Memory B cell (primary cell): ENCODE data around the gene GRXCR2.
"Not testable (repeated sequence)": the region's sequence is repeated elsewhere in the genome, so short reads cannot be mapped to it uniquely, and the experiment has no call there.

Experiments used
- ATAC-seq: fragments of 150-1000 bp; cut with Tn5 transposase; 2 replicates; pipeline ENCODE4 v1.10.0; 2021; ENCODE audit warnings: low read depth, mild to moderate bottlenecking, moderate library complexity
- DNase-seq, 2 donors: peaks; one replicate each; pipeline ENCODE4 v3.0.0; 2022; ENCODE audit warnings: low spot score in 2 of 2
- H3K27ac Mint-ChIP-seq: one replicate; pipeline ENCODE4 v1.8.0; 2022; ENCODE audit warnings: mild to moderate bottlenecking, moderate library complexity, mixed read lengths
- H3K27me3 Mint-ChIP-seq: one replicate; pipeline ENCODE4 v1.8.0; 2022; ENCODE audit warnings: mixed read lengths
- H3K36me3 Mint-ChIP-seq: one replicate; pipeline ENCODE4 v1.8.0; 2022; ENCODE audit warnings: mild to moderate bottlenecking, mixed read lengths
- H3K4me1 Mint-ChIP-seq: one replicate; pipeline ENCODE4 v1.8.0; 2022; ENCODE audit warnings: mixed read lengths
- H3K4me3 Mint-ChIP-seq: one replicate; pipeline ENCODE4 v1.8.0; 2022; ENCODE audit warnings: mild to moderate bottlenecking, moderate library complexity, mixed read lengths
- H3K9me3 Mint-ChIP-seq: one replicate; pipeline ENCODE4 v1.8.0; 2022; ENCODE audit warnings: mixed read lengths

Gene GRXCR2

DNA sequence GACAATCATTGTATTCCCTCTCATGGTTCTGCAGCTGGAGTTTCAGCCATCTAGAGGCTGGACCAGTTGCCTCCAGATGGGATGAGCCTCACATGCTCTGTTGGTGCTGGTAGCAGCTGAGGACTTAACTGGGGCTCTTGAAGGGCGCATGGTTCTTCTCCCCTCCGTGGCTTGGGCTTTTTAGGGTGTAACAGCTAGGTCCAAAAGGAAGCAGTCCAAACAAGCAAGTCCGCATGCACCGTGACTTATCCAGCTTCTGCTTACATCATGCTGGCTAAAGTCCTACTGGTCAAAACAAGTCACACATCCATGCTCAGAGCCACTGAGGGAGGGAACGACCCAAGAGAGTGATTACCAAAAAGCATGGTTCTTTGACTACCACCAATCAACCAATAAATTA is 31.9 kb upstream of the GRXCR2 start:
- peaks cover 7% of the 10 kb centered on the region for H3K9me3 Mint-ChIP-seq
- DNase-seq (no peak), ATAC-seq (no peak)
- no peaks in the 10 kb centered on the region for H3K4me1 Mint-ChIP-seq
- H3K27ac Mint-ChIP-seq, result no peak overlapping the region
- no peak overlapping the region for H3K4me3 Mint-ChIP-seq
- no peaks in the 10 kb centered on the region for H3K36me3 Mint-ChIP-seq
- peaks cover 4% of the 10 kb centered on the region for H3K27me3 Mint-ChIP-seq

GRCh38 chr5:145903867-145904266 is 31.1 kb upstream of the GRXCR2 start:
- no peak for DNase-seq
- no peaks in the 10 kb centered on the region for H3K36me3 Mint-ChIP-seq
- peaks cover 4% of the 10 kb centered on the region for H3K27me3 Mint-ChIP-seq
- H3K4me1 Mint-ChIP-seq, result no peaks in the 10 kb centered on the region
- H3K4me3 Mint-ChIP-seq, result no peak overlapping the region
- peaks cover 7% of the 10 kb centered on the region for H3K9me3 Mint-ChIP-seq
- no peak overlapping the region for H3K27ac Mint-ChIP-seq
- no peak for ATAC-seq

GRCh38 chr5:145903113-145903512 is 30.3 kb upstream of the GRXCR2 start:
- DNase-seq (no peak), ATAC-seq (no peak)
- Mint-ChIP-seq H3K27me3 (peaks cover 4% of the 10 kb centered on the region), H3K9me3 (peaks cover 7% of the 10 kb centered on the region), H3K4me3 (no peak overlapping the region), H3K36me3 (no peaks in the 10 kb centered on the region), H3K4me1 (no peaks in the 10 kb centered on the region), H3K27ac (no peak overlapping the region)

GRCh38 chr5:145902421-145902820 is 29.6 kb upstream of the GRXCR2 start:
- no peak for ATAC-seq
- H3K36me3 Mint-ChIP-seq, result no peaks in the 10 kb centered on the region
- no peak overlapping the region for H3K27ac Mint-ChIP-seq
- peaks cover 4% of the 10 kb centered on the region for H3K27me3 Mint-ChIP-seq
- DNase-seq, result no peak
- H3K4me1 Mint-ChIP-seq, result no peaks in the 10 kb centered on the region
- no peak overlapping the region for H3K4me3 Mint-ChIP-seq
- H3K9me3 Mint-ChIP-seq, result peaks cover 9% of the 10 kb centered on the region

- no peaks in the 10 kb centered on the region for H3K36me3 Mint-ChIP-seq
- H3K4me1 Mint-ChIP-seq, result no peaks in the 10 kb centered on the region
- H3K4me3 Mint-ChIP-seq, result no peak overlapping the region
- no peak overlapping the region for H3K27ac Mint-ChIP-seq
- H3K27me3 Mint-ChIP-seq, result peaks cover 1% of the 10 kb centered on the region
- DNase-seq (no peak), ATAC-seq (no peak)
- peaks cover 9% of the 10 kb centered on the region for H3K9me3 Mint-ChIP-seq
Observed at GRCh38 chr5:145898171-145898570, 25.4 kb upstream of the GRXCR2 start.

DNA sequence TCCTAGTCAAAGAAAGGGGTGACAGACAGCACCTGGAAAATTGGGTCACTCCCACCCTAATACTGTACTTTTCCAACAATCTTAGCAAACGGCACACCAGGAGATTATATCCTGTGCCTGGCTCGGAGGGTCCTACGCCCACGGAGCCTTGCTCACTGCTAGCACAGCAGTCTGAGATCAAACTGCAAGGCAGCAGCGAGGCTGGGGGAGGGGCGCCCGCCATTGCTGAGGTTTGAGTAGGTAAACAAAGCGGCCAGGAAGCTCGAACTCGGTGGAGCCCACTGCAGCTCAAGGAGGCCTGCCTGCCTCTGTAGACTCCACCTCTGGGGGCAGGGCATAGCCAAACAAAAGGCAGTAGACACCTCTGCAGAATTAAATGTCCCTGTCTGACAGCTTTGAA is 18.6 kb upstream of the GRXCR2 start:
- not testable (repeated sequence) for H3K27me3 Mint-ChIP-seq, ATAC-seq, H3K4me3 Mint-ChIP-seq, H3K4me1 Mint-ChIP-seq, DNase-seq, H3K9me3 Mint-ChIP-seq, H3K27ac Mint-ChIP-seq, H3K36me3 Mint-ChIP-seq

DNA sequence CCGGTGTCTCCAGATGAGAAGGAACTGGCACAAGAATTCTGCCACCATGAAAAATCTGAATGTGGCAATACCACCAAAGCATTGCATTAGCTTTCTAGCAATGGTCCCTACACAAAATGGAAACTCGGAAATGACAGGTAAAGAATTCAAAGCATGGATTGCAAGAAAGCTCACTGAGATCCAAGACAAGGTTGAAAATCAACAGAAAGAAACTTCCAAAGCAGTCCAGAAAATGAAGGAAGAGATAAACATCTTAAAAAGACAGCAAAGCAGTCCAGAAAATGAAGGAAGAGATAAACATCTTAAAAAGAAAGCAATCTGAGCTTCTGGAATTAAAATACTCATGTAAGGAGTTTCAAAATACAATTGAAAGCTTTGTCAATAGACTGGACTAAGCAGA is 16.8 kb upstream of the GRXCR2 start:
- peaks cover 5% of the 10 kb centered on the region for H3K9me3 Mint-ChIP-seq
- ATAC-seq (no peak), DNase-seq (no peak)
- no peak overlapping the region for H3K4me3 Mint-ChIP-seq
- no peaks in the 10 kb centered on the region for H3K4me1 Mint-ChIP-seq
- H3K27ac Mint-ChIP-seq, result no peak overlapping the region
- peaks cover 4% of the 10 kb centered on the region for H3K27me3 Mint-ChIP-seq
- H3K36me3 Mint-ChIP-seq, result no peaks in the 10 kb centered on the region

DNA sequence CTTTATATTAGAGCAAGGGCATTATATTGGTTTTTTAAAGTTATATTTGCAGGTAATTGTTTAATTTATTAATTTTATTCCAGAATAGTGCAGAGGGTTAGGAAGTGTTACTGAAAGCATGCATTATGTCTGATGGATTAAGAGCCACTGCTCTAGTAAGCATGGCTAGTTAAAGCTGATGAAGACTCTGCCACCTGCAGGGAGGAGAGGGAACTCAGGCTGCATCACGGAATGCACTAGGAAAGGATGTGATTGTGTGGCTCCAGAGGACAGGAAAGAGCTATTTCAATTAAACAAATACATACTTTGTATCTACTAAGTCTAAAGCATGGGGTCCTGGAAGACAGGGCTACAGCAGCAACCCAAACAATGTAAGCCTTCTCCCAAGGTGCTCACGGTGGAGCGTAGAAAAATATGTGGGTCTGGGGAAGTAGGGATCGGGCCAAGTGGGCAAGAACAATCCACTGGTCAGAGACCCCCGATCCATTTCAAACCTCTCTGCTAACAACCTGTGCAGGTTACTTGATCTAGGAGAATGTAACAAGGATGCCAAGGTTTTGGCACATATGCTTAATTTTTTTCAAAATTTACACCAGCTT is 15.3 kb upstream of the GRXCR2 start:
- Mint-ChIP-seq H3K4me3 (no peak overlapping the region), H3K27ac (no peak overlapping the region), H3K4me1 (no peaks in the 10 kb centered on the region), H3K36me3 (no peaks in the 10 kb centered on the region), H3K9me3 (peaks cover 5% of the 10 kb centered on the region), H3K27me3 (peaks cover 3% of the 10 kb centered on the region)
- DNase-seq, result no peak
- no peak for ATAC-seq

- no peaks in the 10 kb centered on the region for H3K4me1 Mint-ChIP-seq
- ATAC-seq (no peak), DNase-seq (no peak)
- peaks cover 5% of the 10 kb centered on the region for H3K9me3 Mint-ChIP-seq
- peaks cover 3% of the 10 kb centered on the region for H3K27me3 Mint-ChIP-seq
- H3K36me3 Mint-ChIP-seq, result no peaks in the 10 kb centered on the region
- no peak overlapping the region for H3K4me3 Mint-ChIP-seq
- no peak overlapping the region for H3K27ac Mint-ChIP-seq
Observed at GRCh38 chr5:145887217-145887616, 14.4 kb upstream of the GRXCR2 start.

DNA sequence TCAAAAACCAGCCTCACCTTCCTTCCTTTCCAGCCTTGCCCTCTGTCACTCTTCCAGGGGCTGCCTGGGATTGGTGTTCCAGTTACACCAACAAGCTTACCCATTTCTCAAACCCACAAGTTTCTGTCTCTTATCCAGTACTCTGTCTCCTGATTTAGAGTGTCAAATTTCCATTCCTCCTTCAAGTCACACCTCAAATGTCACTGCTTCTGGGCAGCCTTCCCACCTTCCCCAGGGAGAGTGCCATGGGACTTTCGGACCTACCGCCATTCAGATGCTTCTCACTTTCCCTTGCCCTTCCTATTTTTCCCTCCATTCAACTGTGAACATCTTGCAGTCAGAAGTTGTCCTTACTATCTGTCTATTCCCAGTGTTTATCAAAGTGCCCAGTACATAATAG is 2.0 kb upstream of the GRXCR2 start:
- Mint-ChIP-seq H3K4me1 (no peaks in the 10 kb centered on the region), H3K9me3 (peaks cover 1% of the 10 kb centered on the region), H3K4me3 (no peak overlapping the region), H3K27me3 (peaks cover 9% of the 10 kb centered on the region), H3K27ac (no peak overlapping the region), H3K36me3 (no peaks in the 10 kb centered on the region)
- no peak for DNase-seq
- ATAC-seq, result no peak

DNA sequence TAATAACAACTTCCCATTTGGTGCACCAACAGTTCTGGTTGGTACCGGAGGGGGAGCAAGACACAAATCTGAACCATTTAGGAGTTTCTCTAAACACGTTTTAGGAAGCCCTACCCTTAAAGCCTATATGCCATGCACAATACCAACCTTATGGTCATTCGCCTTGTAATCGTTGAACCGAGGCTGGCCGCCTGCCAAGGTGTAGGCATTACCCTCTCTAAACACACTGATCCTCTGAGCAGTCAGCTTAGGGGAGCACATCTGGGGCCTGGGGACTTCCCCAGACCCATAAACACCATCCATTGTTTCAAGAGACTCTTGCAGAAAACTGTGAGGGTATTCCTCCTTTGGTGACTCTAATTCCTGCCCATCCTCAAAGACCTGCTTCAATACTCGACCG is 328 bp downstream of the GRXCR2 start:
- no peaks in the 10 kb centered on the region for H3K9me3 Mint-ChIP-seq
- no peak overlapping the region for H3K27ac Mint-ChIP-seq
- H3K4me3 Mint-ChIP-seq, result no peak overlapping the region
- DNase-seq (no peak), ATAC-seq (no peak)
- no peaks in the 10 kb centered on the region for H3K36me3 Mint-ChIP-seq
- H3K4me1 Mint-ChIP-seq, result no peaks in the 10 kb centered on the region
- H3K27me3 Mint-ChIP-seq, result peaks cover 9% of the 10 kb centered on the region

- Mint-ChIP-seq H3K4me3 (no peak overlapping the region), H3K36me3 (no peaks in the 10 kb centered on the region), H3K9me3 (peaks cover under 1% of the 10 kb centered on the region), H3K4me1 (no peaks in the 10 kb centered on the region), H3K27me3 (peaks cover 6% of the 10 kb centered on the region), H3K27ac (no peak overlapping the region)
- DNase-seq (no peak), ATAC-seq (no peak)
Observed at GRCh38 chr5:145869753-145870152, 3.1 kb downstream of the GRXCR2 start.

- Mint-ChIP-seq H3K4me1 (no peaks in the 10 kb centered on the region), H3K9me3 (peaks cover 3% of the 10 kb centered on the region), H3K36me3 (no peaks in the 10 kb centered on the region), H3K27me3 (peaks cover 1% of the 10 kb centered on the region), H3K27ac (no peak overlapping the region), H3K4me3 (no peak overlapping the region)
- no peak for DNase-seq
- no peak for ATAC-seq
Observed at GRCh38 chr5:145867806-145868205, 5.0 kb downstream of the GRXCR2 start.

- H3K9me3 Mint-ChIP-seq, H3K4me1 Mint-ChIP-seq, H3K36me3 Mint-ChIP-seq, H3K4me3 Mint-ChIP-seq, DNase-seq, H3K27me3 Mint-ChIP-seq, ATAC-seq, H3K27ac Mint-ChIP-seq: not testable (repeated sequence)
Observed at GRCh38 chr5:145864432-145864831, 8.4 kb downstream of the GRXCR2 start.

GRCh38 chr5:145863003-145863402 is 9.8 kb downstream of the GRXCR2 start:
- ATAC-seq (no peak), DNase-seq (no peak)
- H3K27ac Mint-ChIP-seq, result no peak overlapping the region
- H3K4me3 Mint-ChIP-seq, result no peak overlapping the region
- peaks cover 3% of the 10 kb centered on the region for H3K9me3 Mint-ChIP-seq
- no peaks in the 10 kb centered on the region for H3K36me3 Mint-ChIP-seq
- H3K27me3 Mint-ChIP-seq, result no peaks in the 10 kb centered on the region
- no peaks in the 10 kb centered on the region for H3K4me1 Mint-ChIP-seq
